GM23248 (cell line): ENCODE data around the gene C2orf74. TPM values are rescaled to one million over a fixed set of nuclear protein-coding genes. Genes with fewer than 3 reads are reported as not detected.

ENCODE experiments used
- DNase-seq: peaks from one replicate; pipeline ENCODE4 v3.0.0-alpha.2; 2015
- H2AFZ ChIP-seq: fragments of 200-600 bp; sonication (generic); 2 replicates; pipeline ENCODE4 v1.6.1; 2016; ENCODE audit warnings: antibody characterized with exemption
- H3F3A ChIP-seq: fragments of 200-600 bp; sonication (generic); 2 replicates; pipeline ENCODE4 v1.6.1; 2016; ENCODE audit warnings: mild to moderate bottlenecking, antibody characterized with exemption, mixed run types; ENCODE audit not compliant: insufficient read depth
- H3K27ac ChIP-seq: fragments of 200-600 bp; sonication (generic); 2 replicates; pipeline ENCODE4 v1.5.1; 2016; ENCODE audit warnings: mild to moderate bottlenecking
- H3K27me3 ChIP-seq: fragments of 200-600 bp; sonication (generic); replicated peaks from 2 replicates; pipeline ENCODE4 v1.6.1; 2016; ENCODE audit warnings: mild to moderate bottlenecking; ENCODE audit not compliant: insufficient read depth
- H3K36me3 ChIP-seq: fragments of 200-600 bp; sonication (generic); 2 replicates; pipeline ENCODE4 v1.6.1; 2016; ENCODE audit warnings: low read depth, mild to moderate bottlenecking
- H3K4me1 ChIP-seq: fragments of 200-600 bp; sonication (generic); 2 replicates; pipeline ENCODE4 v1.6.1; 2016; ENCODE audit warnings: mild to moderate bottlenecking; ENCODE audit not compliant: insufficient read depth
- H3K4me2 ChIP-seq: fragments of 200-600 bp; sonication (generic); one replicate; pipeline ENCODE4 v1.6.1; 2016; ENCODE audit warnings: mild to moderate bottlenecking; ENCODE audit not compliant: unreplicated experiment
- H3K4me3 ChIP-seq: fragments of 200-600 bp; sonication (generic); 2 replicates; pipeline ENCODE4 v1.5.1; 2016; ENCODE audit warnings: mild to moderate bottlenecking
- H3K79me2 ChIP-seq: fragments of 200-600 bp; sonication (generic); 2 replicates; pipeline ENCODE4 v1.6.1; 2016; ENCODE audit warnings: mild to moderate bottlenecking; ENCODE audit not compliant: insufficient read depth
- H3K9ac ChIP-seq: fragments of 200-600 bp; sonication (generic); 2 replicates; pipeline ENCODE4 v1.6.1; 2016; ENCODE audit warnings: mild to moderate bottlenecking
- H3K9me2 ChIP-seq: fragments of 200-600 bp; sonication (generic); 2 replicates; pipeline ENCODE4 v1.6.1; 2016; ENCODE audit warnings: mixed run types, mild to moderate bottlenecking, moderate library complexity; ENCODE audit not compliant: insufficient read depth
- H3K9me3 ChIP-seq: fragments of 200-600 bp; sonication (generic); one replicate; pipeline ENCODE4 v1.6.1; 2017; ENCODE audit warnings: low read depth
- H4K20me1 ChIP-seq: fragments of 200-600 bp; sonication (generic); 2 replicates; pipeline ENCODE4 v1.6.0; 2016; ENCODE audit not compliant: insufficient read depth
- EZH2 ChIP-seq: fragments of 200-600 bp; sonication (generic); IDR thresholded peaks from 2 replicates; pipeline ENCODE4 v1.6.1; 2018; ENCODE audit warnings: antibody characterized with exemption, mild to moderate bottlenecking; ENCODE audit not compliant: insufficient read depth, poor library complexity, severe bottlenecking
- EZH2phosphoT487 ChIP-seq: fragments of 200-600 bp; sonication (generic); IDR thresholded peaks from 2 replicates; pipeline ENCODE4 v1.6.1; 2018; ENCODE audit warnings: antibody characterized with exemption, moderate library complexity, mild to moderate bottlenecking, low read depth; ENCODE audit not compliant: insufficient read depth
- WGBS, 2 experiments: methylation state at CpG; one replicate each; pipeline ENCODE4 v1.1.6; 2015 to 2017; ENCODE audit warnings: low lambda C conversion rate in 2 of 2, low coverage in 1 of 2; ENCODE audit errors: missing lambda C conversion rate in 2 of 2; 5-methylcytosine and 5-hydroxymethylcytosine counted together
- in situ Hi-C: fragments of 300-500 bp; cut with MboI; formaldehyde crosslinking; loops from 2 replicates; pipeline ENCODE4 v1.15.0; 2020
- polyA plus RNA-seq: library from polyadenylated mRNA; unstranded; fragments of >200 nt; fragmentation: Nextera tagmentation; extraction: Ambion mirVana; gene quantifications from 2 replicates; pipeline ENCODE4 v1.2.1, GENCODE V29; 2016
- total RNA-seq: library from RNA; depleted of rRNA; stranded (reverse); fragments of >200 nt; shearing (Covaris generic); gene quantifications from 2 replicates; pipeline ENCODE4 v1.2.3, GENCODE V29; 2014; rRNA removed

Gene C2orf74
- total RNA-seq (2.8 and 7.7 TPM in 2 replicates), polyA plus RNA-seq (14.2 and 17.9 TPM in 2 replicates)

- no peaks in the 10 kb centered on the region for H3K27me3 ChIP-seq
- H3K36me3 ChIP-seq: peaks cover 3% of the 10 kb centered on the region; the same call in 1 of the 2 replicates
- H3F3A ChIP-seq: no peaks in the 10 kb centered on the region
- H3K27ac ChIP-seq: no peak within 1 kb of the TSS
- H3K79me2 ChIP-seq: no peaks in the 10 kb centered on the region
- no peak within 1 kb of the TSS for H3K9ac ChIP-seq
- H3K4me2 ChIP-seq: no peak within 1 kb of the TSS
- no peaks in the 10 kb centered on the region for H3K4me1 ChIP-seq
- TF ChIP-seq EZH2phosphoT487: no peak
- TF ChIP-seq EZH2: no peak
- H3K9me3 ChIP-seq: no peaks in the 10 kb centered on the region
- no peaks in the 10 kb centered on the region for H4K20me1 ChIP-seq
- H3K4me3 ChIP-seq: no peak within 1 kb of the TSS
- no peak within 1 kb of the TSS for H2AFZ ChIP-seq
- WGBS, 2 experiments: 83 to 93% methylated on average over 5 of the region's 5 CpGs
- no peak for DNase-seq
- H3K9me2 ChIP-seq: no peaks in the 10 kb centered on the region
- in situ Hi-C loops: no loop called here
Observed at GRCh38 chr2:61161888-61162287, at the start of gene C2orf74. TSS of gene C2orf74 (plus strand) at chr2:61162188. CDS start at chr2:61162515, 327 bp downstream.

- no peaks in the 10 kb centered on the region for H4K20me1 ChIP-seq
- H3K36me3 ChIP-seq: 0 out of 2 replicates have a peak, but pooled peaks cover 19% of the 10 kb centered on the region
- H3K79me2 ChIP-seq: no peaks in the 10 kb centered on the region
- 80 to 82% methylated on average over 6 of the region's 6 CpGs for WGBS, 2 experiments
- H3K4me1 ChIP-seq: no peaks in the 10 kb centered on the region
- no peaks in the 10 kb centered on the region for H3K27me3 ChIP-seq
- TF ChIP-seq EZH2 (no peak), EZH2phosphoT487 (no peak)
- no peak overlapping the region for H3K4me3 ChIP-seq
- in situ Hi-C loops: no loop called here
- no peak overlapping the region for H2AFZ ChIP-seq
- no peaks in the 10 kb centered on the region for H3F3A ChIP-seq
- no peak overlapping the region for H3K4me2 ChIP-seq
- no peak for DNase-seq
- no peak overlapping the region for H3K9ac ChIP-seq
- no peaks in the 10 kb centered on the region for H3K9me2 ChIP-seq
- no peaks in the 10 kb centered on the region for H3K9me3 ChIP-seq
- no peak overlapping the region for H3K27ac ChIP-seq
Observed at GRCh38 chr2:61114147-61114546, 47.8 kb upstream of the C2orf74 start.

- Histone ChIP-seq H2AFZ (no peak overlapping the region), H3K4me2 (no peak overlapping the region), H3K9me2 (no peaks in the 10 kb centered on the region), H3K27ac (no peak overlapping the region), H3K4me3 (no peak overlapping the region), H3K9ac (no peak overlapping the region), H3K4me1 (no peaks in the 10 kb centered on the region), H3F3A (no peaks in the 10 kb centered on the region), H4K20me1 (no peaks in the 10 kb centered on the region), H3K27me3 (no peaks in the 10 kb centered on the region), H3K79me2 (no peaks in the 10 kb centered on the region), H3K36me3 (0 out of 2 replicates have a peak, but pooled peaks cover 19% of the 10 kb centered on the region), H3K9me3 (no peaks in the 10 kb centered on the region)
- WGBS, 2 experiments: 96 to 98% methylated on average over 2 of the region's 2 CpGs
- in situ Hi-C loops: no loop called here
- TF ChIP-seq EZH2 (no peak), EZH2phosphoT487 (no peak)
- no peak for DNase-seq
Observed at GRCh38 chr2:61116302-61116701, 45.7 kb upstream of the C2orf74 start.

GRCh38 chr2:61117534-61117933 lies 44.5 kb upstream of the C2orf74 start:
- Histone ChIP-seq H3K9ac (no peak overlapping the region), H3K4me1 (no peaks in the 10 kb centered on the region), H3K4me3 (no peak overlapping the region), H2AFZ (no peak overlapping the region), H3F3A (no peaks in the 10 kb centered on the region), H3K79me2 (no peaks in the 10 kb centered on the region), H4K20me1 (no peaks in the 10 kb centered on the region), H3K4me2 (no peak overlapping the region), H3K27me3 (no peaks in the 10 kb centered on the region), H3K36me3 (0 out of 2 replicates have a peak, but pooled peaks cover 19% of the 10 kb centered on the region), H3K9me3 (no peaks in the 10 kb centered on the region), H3K27ac (no peak overlapping the region), H3K9me2 (no peaks in the 10 kb centered on the region)
- in situ Hi-C loops: no loop called here
- TF ChIP-seq EZH2 (no peak), EZH2phosphoT487 (no peak)
- WGBS, 2 experiments: 92 to 96% methylated on average over 1 of the region's 1 CpG
- DNase-seq: peak; percentile 19

- Histone ChIP-seq H4K20me1 (no peaks in the 10 kb centered on the region), H3K9me2 (no peaks in the 10 kb centered on the region), H3K4me3 (no peak overlapping the region), H3K9me3 (no peaks in the 10 kb centered on the region), H3K36me3 (no peaks in the 10 kb centered on the region), H3F3A (no peaks in the 10 kb centered on the region), H3K27ac (no peak overlapping the region), H3K4me2 (no peak overlapping the region), H3K79me2 (no peaks in the 10 kb centered on the region), H2AFZ (no peak overlapping the region), H3K9ac (no peak overlapping the region), H3K27me3 (no peaks in the 10 kb centered on the region), H3K4me1 (no peaks in the 10 kb centered on the region)
- 96 to 98% methylated on average over 3 of the region's 3 CpGs for WGBS, 2 experiments
- in situ Hi-C loops: no loop called here
- DNase-seq: no peak
- TF ChIP-seq EZH2 (no peak), EZH2phosphoT487 (no peak)
Observed at GRCh38 chr2:61125123-61125710, 36.8 kb upstream of the C2orf74 start.
